Sigmoid colon (tissue), 4 donors: ENCODE results near the gene CTAGE9.

Source experiments
- EP300 ChIP-seq, 4 donors: sonication (generic); formaldehyde crosslinking; IDR thresholded peaks; one replicate each; pipeline ENCODE4 v1.6.1; 2017; ENCODE audit warnings: antibody characterized with exemption in 4 of 4
- POLR2A ChIP-seq, 2 donors: fragments of 450-650 bp; IDR thresholded peaks; one replicate each; pipeline ENCODE4 v1.6.1; 2016; ENCODE audit warnings: antibody characterized with exemption in 2 of 2, mild to moderate bottlenecking in 2 of 2, moderate library complexity in 2 of 2
- POLR2AphosphoS5 ChIP-seq, 4 donors: sonication (generic); formaldehyde crosslinking; IDR thresholded peaks; one replicate each; pipeline ENCODE4 v1.6.1; 2017; ENCODE audit warnings: antibody characterized with exemption in 4 of 4
- TF ChIP-seq, protein P1 (sequence below), 4 experiments: fragments of 450-650 bp in 3 of 4; fragments of 200-600 bp in 1 of 4; IDR thresholded peaks; one replicate each; pipeline ENCODE4 v1.5.1; 2016 to 2019; ENCODE audit warnings: antibody characterized with exemption in 4 of 4, mild to moderate bottlenecking in 3 of 4, moderate library complexity in 2 of 4

DNA sequence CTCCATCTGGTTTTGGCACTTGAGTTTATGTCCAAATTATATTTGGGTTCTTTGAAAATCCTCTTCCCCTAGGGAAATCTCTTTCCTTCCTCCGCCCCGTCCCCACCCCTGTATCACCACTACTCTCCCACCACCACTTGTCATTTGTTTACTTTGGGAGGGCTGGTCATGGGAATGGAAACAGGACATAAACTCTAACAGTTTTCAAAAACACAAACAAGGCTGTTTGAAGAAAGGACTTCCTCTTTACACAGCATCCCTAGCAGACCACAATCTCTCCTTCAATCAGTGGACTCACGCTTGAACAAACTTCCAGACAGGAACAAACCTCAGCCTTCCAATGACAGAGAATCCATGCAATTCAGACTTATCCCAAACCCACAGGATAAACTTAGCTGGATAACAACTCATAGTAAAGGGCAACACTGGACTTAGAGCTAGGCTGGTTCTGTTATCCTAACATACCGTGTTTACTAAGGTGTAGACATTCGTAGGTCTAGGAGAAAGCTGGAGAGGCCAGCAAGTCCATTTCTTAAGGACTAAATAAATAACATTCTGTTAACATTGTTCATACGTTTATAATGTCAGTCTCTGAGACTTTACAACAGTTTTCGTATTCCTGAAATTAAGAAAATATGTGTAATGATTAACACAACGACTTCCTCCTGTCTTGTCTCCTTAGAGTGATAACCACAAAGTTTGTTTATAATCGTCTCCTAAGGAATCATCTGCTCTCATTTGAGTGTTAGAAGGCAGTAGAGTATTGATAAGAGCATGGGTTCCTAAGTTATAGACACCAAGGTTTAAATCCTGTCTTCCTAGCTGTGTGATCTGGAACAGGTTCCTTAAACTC is 44.1 kb upstream of the CTAGE9 start:
- TF ChIP-seq POLR2AphosphoS5 (IDR thresholded peaks at IDR 0.05) (no peak), POLR2A (IDR thresholded peaks at IDR 0.05) (no peak), EP300 (IDR thresholded peaks at IDR 0.05) (no peak)
- TF ChIP-seq, protein P1, sequence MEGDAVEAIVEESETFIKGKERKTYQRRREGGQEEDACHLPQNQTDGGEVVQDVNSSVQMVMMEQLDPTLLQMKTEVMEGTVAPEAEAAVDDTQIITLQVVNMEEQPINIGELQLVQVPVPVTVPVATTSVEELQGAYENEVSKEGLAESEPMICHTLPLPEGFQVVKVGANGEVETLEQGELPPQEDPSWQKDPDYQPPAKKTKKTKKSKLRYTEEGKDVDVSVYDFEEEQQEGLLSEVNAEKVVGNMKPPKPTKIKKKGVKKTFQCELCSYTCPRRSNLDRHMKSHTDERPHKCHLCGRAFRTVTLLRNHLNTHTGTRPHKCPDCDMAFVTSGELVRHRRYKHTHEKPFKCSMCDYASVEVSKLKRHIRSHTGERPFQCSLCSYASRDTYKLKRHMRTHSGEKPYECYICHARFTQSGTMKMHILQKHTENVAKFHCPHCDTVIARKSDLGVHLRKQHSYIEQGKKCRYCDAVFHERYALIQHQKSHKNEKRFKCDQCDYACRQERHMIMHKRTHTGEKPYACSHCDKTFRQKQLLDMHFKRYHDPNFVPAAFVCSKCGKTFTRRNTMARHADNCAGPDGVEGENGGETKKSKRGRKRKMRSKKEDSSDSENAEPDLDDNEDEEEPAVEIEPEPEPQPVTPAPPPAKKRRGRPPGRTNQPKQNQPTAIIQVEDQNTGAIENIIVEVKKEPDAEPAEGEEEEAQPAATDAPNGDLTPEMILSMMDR (IDR thresholded peaks at IDR 0.05) = no peak
